ENCODE measurements around the gene NFATC2.

DNA sequence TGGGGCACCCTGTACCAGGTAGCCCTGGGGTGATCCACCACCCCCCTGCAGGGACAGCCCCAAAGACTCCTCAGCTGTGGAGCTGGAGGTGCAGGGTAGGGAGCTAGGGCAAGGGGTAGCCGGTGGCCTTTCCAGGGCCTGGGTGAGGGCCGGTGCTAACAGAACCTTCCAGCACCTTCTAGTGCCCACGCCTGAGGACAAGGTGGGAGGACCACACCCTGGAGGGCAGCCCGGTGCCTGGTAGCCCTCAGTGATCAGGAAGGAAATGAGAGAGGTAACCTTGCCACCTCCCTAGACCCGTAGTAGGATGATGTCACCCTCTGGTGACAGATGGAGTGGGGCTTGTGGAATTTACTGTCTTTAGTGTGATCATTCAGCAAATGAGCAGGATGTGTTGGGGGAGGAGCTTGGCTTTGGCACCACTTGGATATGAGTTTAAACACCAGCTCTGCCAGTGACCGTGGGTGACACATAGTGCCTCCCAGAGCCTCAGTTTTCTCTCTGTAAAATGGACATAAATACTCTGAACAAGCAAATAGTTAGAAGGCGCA is 187.7 kb downstream of the NFATC2 start:
- TF ChIP-seq, protein P1, sequence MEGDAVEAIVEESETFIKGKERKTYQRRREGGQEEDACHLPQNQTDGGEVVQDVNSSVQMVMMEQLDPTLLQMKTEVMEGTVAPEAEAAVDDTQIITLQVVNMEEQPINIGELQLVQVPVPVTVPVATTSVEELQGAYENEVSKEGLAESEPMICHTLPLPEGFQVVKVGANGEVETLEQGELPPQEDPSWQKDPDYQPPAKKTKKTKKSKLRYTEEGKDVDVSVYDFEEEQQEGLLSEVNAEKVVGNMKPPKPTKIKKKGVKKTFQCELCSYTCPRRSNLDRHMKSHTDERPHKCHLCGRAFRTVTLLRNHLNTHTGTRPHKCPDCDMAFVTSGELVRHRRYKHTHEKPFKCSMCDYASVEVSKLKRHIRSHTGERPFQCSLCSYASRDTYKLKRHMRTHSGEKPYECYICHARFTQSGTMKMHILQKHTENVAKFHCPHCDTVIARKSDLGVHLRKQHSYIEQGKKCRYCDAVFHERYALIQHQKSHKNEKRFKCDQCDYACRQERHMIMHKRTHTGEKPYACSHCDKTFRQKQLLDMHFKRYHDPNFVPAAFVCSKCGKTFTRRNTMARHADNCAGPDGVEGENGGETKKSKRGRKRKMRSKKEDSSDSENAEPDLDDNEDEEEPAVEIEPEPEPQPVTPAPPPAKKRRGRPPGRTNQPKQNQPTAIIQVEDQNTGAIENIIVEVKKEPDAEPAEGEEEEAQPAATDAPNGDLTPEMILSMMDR (conservative IDR thresholded peaks at IDR 0.05): no peak
- TF ChIP-seq EZH2 (IDR thresholded peaks at IDR 0.05; ENCODE audit: low read depth): no peak

All from PC-9 (cell line).